ENCODE data around the gene ST3GAL3.

- no peak for TF ChIP-seq CTCF (IDR thresholded peaks at IDR 0.05)
- TF ChIP-seq POLR2A (IDR thresholded peaks at IDR 0.05) = no peak
Observed at GRCh38 chr1:43689289-43689688, 18.0 kb upstream of the ST3GAL3 start.

All from right lobe of liver (tissue), 4 donors.